GM18517 (cell line): ENCODE results near the gene ARL6IP4.
"Not testable (repeated sequence)": the region's sequence is repeated elsewhere in the genome, so short reads cannot be mapped to it uniquely, and the experiment has no call there.

Experiments
- ATAC-seq: cut with Tn5 transposase; IDR thresholded peaks from one replicate; pipeline ENCODE4 v1.9.1; 2021; ENCODE audit warnings: mild to moderate bottlenecking, moderate library complexity; ENCODE audit not compliant: unreplicated experiment

The ARL6IP4 gene

DNA sequence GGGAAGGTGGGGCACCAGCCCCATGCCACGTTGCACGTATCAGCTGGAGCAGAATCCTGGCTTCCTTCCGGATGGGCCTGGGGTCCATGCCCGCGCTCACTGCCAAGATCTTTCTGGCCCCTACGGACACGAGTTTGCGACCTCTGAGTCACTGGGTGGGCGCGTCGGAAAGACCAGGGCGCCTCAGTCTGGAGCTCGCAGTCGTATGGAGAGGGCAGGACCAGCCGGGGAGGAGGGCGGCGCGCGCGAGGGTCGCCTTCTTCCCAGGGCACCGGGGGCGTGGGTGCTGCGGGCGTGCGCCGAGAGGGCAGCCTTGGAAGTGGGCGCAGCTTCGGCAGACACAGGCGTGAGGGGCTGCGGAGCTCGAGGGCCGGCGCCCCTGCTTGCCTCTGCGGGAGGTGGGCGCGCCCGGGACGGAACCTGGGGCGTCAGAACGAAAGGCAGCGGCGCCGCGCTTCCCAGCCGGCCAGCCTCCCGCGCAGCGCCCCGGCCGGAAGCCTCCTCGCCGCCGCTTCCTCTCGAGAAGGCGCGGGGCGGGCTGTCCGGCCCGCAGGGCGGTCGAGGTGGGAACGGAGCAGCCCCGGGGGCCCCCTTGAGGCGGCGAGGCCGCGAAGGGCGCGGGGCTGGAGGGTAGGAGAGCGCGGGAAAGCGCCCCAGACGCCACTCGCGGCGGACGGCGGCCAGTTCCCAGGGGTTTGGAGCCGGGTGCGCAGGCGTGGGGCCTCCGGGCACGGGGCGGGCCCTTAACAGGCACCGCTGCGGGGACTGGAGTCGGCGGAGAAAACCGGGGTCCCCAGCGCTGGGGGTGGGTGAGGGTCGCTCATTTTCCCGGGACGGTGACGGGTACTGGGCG is at the start of gene ARL6IP4:
Gene ARL6IP4, plus strand, starts transcription at position 499 of the 853 bp plus-strand sequence. CDS start 459 bp downstream, outside the sequence.
- ATAC-seq: peak; percentile 43

DNA sequence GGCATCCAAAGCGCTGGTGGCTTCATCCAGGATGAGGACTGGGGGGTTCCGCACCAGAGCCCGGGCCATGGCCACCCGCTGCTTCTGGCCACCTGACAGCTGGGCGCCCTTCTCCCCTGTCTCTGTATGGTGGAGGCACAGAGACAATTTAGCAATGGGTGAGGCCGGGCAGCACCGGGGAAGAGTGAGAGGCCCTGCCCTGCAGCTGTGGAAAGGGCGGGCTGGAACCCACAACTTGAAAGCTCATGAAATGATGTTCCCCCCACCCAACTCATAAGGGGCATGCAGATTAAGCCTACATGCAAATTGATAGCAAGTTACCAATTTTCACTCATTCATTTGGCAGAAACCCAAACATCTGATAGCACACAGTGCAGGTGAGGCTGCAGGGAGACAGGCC is 48.3 kb upstream of the ARL6IP4 start:
- no peak for ATAC-seq

DNA sequence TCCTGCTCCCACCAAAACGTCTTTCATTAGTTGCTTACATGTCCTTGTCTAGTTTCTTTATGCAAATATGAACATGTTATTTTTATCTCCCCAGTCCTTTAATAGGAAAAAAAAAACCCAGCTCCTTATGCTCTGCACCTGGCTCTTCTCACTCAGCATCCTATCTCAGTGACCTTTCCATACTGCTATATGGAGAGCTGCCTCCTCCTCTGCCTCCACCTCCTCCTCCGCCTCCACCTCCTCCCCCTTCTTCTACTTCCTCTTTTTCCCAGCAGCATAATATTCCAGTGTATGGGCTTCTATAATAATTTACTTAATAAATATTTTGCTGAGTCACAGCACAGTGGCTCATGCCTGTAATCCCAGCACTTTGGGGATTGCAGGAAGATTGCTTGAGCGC is 45.8 kb upstream of the ARL6IP4 start:
- no peak for ATAC-seq

DNA sequence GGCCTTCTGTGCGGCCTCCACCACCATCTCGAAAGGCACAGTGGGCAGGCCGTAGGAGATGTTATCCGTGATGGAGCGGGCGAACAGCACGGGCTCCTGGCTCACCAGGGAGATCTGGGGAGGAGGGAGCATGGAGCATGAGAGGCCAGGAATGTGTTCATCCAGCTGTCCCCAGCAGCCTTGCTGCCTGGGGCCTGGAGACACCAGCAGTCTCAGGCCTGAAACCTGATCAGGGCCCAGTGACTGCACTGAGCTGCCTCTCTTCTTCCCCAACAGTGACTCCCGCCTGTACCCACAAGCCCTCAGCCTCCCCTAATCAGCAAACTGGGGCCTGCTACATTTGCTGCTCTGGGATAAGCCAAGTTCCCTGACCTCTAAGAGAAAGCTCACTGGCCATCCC is 45.2 kb upstream of the ARL6IP4 start:
- no peak for ATAC-seq

DNA sequence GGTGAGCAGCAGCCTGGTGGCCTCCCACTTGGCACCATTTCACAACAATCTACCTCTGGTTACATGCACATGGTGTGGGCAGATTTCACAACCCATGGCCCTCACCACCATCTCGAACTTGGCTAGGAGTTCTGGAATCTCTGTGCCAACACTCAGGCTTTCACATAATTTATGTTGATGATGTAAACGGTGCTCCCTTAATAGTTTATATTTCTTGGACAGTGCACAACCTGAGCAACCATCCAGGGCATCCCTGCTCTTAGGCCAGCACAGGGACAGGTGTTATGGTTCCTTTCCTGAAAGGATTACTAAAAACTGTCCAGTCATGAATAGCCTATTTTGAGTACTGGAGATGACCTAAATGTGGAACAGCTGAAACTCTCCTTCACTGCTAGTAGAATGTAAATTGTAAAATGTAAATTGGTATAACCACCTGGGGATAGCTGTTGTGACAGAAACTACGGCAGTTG is 42.8 kb upstream of the ARL6IP4 start:
- ATAC-seq: peak; percentile 51

DNA sequence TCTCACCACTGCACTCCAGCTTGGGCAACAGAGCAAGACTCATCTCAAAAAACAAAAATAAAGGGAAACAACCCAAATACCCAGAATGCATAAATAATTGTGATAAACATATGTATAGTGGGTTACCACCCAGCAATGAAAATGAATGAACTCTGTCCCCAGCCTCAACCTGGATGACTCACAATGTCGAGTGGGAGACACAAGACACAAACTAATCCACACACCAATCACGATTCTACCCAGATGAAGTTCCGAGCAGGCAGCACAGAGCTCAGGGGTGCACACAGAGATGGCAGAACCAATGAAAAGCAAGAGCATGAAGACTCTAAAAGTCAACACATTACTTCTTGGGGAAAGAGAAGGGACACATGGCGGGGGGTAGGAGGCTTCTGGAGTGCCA is 41.4 kb upstream of the ARL6IP4 start:
- ATAC-seq: no peak

DNA sequence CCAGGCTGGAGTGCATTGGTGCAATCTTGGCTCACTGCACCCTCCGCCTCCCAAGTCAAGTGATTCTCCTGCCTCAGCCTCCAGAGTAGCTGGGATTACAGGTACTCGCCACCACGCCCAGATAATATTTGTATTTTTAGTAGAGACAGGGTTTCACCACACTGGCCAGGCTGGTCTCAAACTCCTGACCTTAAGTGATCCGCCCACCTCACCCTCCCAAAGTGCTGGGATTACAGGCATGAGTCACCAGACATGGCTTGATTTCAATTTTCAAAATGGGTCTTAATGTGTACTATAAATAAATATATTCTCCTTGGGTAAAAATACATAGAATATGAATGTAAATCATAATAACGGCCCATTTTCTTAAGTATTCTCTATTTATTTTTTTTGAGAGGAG is 39.1 kb upstream of the ARL6IP4 start:
- ATAC-seq: not testable (repeated sequence)

DNA sequence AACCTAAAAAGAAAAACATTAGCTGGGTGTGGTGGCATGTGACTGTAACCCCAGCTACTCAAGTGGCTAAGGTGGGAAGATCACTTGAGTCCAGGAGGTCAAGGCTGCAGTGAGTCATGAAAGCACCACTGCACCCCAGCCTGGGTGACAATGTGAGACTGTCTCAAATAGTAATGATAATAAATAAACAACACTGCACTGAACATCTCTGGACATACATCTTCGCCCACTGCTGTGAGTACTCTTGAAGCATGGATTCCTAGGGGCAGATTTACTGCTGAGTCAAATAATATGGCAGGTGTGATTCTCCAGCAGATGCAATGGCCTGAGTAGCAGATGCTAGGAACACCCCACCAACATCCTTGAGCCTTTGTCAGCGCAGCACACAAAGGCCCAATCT is 37.8 kb upstream of the ARL6IP4 start:
- no peak for ATAC-seq

DNA sequence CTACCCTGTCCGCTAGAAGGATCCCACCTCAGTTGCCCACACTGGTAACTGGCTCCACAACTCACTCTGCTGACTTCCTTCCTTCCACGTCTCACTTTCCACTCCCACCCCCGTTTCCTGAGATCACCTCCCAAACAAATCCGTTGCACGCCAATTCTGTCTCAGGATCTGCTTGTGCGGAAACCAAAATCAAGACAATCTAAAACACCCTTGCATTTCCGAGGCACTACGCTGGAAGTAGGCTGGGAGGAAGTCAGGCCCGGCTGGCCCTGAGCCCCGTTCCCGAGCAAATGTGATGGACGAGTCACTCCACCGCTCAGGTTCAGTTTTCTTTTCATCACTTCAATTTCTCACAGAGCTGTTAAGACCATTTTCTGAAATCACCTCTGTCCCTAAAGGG is 37.3 kb upstream of the ARL6IP4 start:
- no peak for ATAC-seq

DNA sequence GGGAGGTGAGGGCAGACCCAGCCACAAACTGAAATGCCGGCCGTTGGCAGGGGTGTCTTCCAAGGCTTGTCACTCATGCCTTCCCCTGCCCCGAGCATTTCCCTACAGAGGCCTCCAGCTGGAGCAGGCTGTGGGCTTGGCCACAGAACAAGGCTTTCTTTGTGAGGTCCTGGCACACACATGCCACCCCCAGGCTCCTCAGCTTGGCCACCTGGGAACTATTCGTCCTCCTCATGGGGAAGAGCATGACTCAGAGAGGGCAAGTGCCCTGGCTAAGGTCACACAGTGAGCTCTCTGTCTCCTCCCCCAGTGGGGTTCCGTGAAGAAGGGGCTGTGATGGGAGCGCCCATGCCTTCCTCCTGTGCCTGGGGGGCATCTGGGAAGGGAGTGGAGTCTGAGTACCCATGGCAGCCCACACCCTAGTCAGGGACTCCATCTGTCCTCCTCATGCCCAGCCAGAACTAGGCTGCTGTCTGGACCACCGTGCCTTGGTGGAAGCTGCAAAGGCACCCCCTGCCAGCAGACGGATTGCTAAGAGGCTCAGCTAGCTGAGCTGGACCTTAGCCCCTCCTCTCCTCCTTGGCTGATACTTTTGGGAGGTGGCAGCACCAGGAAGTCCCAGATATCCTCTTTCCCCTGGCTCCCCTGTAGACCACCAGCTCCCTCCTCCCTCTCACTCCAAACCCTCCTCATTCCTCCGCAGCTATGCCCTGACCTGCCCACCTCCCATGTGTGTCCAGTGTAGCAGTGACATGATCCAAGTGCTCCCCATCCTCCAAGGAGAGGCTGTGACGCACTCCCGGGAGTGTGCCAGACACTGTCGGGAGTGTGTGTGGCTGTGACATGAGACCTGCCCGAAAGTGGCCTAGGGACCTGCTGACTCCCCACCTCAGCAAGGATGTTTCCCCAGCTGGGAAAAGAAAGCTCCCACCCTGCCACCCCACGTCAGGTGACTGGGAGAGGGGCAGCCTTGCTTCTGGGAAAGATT is 35.6 kb upstream of the ARL6IP4 start:
- ATAC-seq: no peak

DNA sequence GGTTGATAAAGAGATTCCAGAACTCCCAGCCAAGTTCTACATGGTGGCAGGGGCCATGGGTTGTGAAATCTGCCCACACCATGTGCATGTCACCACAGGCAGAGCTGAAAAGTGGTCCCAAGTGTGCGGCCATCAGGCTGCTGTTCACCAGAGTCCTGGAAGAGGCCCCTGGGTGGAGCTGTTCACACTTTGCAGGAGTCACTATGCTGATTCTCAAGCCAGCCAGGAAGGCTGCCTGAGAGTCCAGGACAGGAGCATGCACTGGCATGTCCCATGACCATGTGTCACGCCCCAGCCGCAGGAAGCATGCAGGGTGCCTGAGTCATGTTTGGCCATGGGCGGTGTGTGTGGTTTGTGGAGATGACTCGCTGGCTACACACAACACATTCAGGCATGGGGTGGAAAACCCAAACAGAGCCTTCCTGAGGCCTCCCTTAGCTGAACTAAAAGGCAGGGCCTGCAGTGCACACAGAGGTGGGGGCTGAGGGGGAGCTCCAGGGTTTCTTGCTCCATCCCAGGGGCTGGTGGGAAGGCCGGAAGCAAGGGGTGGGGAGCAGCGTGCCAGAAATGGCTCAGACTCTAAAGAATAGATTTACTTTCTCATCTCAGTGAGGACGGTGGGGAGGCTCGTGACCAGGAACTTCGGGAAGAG is 33.7 kb upstream of the ARL6IP4 start:
- ATAC-seq: peak; percentile 58

DNA sequence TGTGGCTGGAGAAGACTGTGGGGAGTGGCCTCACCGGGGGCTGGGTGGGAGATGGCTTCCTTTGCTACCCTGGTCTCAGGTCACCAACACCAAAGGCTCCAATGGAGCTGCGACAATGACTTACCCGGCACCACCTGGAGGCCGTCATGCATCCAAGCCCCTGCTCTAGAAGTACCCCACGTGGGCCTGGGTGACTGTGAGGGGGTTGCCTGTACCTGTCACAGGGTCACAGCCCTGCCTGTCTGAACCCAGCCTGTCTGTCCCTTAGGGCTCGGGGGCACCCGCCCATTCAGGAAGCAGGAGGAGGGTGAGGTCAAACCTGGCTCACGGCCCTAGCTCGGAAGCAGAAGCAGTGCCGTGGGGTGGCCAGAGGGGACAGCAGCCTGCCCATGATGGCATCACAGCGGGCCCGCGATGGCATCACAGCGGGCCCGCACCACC is 33.1 kb upstream of the ARL6IP4 start:
- no peak for ATAC-seq

DNA sequence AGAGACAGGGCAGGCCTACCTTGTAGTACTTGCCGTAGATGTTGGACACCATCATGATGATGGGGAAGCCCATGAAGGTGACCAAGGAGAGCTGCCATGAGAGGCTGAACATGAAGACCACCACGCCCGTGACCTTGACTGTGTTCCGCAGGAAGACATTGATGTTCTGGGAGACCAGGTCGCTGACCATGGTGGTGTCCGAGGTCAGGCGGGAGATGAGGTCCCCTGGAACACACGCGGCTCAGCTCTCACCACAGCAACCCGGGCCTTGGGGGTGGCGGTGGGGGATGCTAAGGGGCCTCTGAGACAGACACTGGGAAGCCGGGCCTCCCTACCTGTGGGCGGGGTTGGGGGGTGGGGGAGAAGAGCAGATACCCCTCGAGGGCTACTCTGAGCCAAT is 31.9 kb upstream of the ARL6IP4 start:
- no peak for ATAC-seq

DNA sequence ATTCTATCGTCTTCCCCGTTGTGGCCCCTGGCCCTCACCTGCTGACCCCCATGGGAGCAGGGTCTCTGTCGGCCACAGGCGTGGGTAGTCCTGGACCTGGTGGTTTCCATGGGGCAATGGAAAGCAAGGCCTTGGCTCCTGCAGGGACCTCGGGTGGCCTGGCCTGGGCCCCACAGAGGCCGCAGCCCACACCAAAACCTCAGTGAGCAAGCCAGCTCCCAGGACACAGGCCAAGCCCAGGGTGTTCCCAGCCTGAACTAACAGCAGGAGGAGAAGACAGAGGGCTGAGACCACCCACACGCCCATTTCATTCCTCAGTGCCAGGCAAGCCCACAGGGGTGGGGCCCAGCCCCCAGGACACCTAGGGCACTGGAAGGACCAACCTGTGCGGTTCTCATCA is 31.1 kb upstream of the ARL6IP4 start:
- no peak for ATAC-seq

DNA sequence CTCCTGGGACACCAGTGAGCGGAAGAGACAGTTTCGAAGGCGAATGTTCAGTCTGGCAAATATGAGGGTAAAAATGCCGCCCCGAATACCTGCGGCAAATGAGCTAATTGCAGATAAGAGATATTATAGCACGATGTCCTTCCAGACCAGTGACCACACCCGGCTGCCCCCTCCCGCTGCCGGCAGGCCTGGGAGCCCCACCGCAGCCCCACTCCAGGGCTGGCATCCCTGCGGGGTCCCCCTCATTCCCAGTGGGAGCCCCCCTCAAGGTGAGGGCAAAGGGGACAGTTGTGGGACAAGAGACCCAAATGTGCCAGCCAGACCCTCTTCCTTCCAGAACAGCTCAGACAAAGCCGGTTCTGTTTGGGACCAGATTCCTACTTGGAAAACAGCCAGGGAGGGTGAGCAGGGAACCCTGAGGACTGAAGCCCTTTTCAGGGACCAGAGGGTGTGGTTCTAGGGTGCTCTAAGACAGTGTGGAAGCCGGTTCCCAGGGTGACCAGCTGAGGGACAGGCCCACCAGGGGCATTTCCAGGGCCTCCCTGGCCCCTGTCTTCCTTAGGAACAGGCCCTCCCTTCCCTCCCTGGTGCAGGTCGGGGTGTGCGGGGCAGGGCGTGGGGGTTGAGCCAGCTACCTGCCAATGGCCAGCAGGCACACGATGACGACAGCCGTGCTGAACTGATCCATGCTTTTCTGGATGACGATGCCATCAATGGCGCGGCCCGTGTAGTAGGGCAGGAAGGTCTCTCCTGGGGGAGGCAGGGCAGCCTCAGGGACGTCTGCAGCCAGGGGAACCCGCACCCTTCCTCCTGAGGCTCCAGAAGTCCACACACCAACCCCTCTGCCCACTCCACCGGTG is 30.4 kb upstream of the ARL6IP4 start:
- ATAC-seq: no peak

DNA sequence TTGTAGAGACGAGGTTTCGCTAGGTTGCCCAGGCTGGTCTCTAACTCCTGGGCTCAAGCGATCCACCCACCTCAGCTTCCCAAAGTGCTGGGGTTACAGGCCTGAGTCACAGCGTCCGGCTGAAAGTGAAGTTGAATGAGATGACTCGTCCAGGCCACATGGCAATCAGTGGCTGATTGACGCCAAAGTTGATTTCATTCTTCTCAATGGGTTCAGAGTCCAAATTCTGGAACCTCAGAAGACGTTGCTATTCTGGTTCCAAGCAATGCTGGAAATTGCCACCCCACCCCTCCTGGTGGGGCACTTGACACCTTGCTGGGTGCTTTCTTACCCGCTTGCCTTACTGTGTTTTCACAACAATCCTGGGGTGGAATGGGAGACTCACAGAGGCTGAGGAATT is 29.1 kb upstream of the ARL6IP4 start:
- ATAC-seq: no peak

DNA sequence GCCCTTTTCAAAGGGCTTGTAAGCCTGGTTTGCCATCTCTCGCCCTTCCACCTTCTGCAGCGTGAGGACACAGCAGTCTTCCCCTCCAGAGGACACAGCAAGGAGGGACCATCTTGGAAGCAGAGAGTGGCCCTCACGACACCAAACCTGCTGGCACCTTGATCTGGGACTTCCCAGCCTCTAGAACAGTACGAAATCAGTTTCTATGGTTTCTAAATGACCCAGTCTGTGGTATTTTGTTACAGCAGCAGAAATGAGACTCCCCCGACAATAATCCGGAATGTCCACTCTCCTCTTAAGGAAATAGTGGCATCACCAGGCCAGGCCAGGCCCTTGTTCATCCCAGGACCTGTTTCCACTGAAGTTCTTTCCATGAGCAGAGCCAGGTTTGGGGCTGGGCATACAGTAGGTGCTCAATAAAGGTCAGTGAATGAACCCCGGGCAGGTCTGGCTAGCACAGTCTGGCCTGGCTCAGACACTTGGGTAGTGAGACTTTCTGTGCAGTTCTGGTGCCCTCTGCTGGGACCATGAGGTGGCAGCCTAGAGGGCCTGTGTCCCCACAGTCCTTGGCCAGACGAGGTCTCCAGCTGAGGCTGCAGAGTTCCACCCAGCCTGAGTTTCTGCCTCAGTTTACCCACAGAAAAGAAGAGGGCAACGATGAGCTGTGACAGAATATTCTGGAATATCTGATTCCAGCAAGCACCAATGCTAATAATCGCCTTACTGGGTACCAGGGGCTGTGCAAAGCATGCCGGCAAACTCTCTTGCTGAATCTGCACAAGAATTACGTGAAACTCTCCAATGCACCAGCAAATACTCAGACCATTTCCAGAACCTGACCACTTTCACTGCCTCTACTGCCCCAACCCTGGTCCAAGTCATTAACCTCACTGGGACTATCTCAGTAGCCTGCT is 28.2 kb upstream of the ARL6IP4 start:
- no peak for ATAC-seq

DNA sequence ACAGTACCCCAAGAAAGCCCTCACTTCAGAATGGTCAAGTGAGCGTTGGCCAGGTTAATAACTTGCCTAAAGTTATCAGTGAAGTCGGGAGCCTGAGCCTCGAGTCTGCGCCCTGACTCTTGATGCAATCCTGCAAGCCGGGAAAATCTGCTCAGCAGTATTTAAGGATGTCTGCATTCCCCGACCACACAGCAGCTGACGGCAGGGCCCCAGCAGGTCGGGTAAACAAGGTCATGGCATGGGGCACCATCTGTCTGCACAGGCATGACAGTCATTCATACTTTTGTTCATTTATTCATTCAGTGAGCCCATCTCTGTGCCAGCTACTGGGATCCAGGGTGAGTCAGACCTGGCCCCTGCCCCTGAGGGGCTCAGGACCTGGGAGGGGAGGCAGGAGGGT is 25.3 kb upstream of the ARL6IP4 start:
- ATAC-seq: no peak

DNA sequence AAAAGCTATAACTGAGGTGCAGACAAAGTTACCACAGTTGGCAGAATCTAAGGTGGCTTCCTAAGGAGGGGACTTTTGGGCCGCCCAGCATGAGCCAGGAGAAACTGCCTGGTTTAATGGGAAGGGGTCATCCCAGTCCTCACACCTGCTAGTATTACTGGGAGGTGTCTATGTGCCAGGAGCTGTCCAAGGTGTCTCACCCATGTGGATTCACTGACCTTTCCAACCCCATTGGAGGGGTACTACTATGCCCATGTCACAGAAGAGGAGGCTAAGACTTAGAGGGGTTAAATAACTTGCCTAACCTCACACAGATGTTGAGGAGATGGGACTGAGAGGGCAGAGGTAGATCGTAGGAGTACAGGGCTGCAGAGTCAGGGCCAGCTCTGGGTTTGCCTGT is 24.4 kb upstream of the ARL6IP4 start:
- ATAC-seq: no peak
